Gastrocnemius medialis (tissue), 4 donors: ENCODE measurements around the gene MPRIP.

ENCODE experiments used
- CTCF ChIP-seq, 5 experiments: fragments of 450-650 bp in 3 of 5; fragments of 200-600 bp in 2 of 5; sonication (generic) in 2 of 5; IDR thresholded peaks in 4 of 5; conservative IDR thresholded peaks in 1 of 5; 1 replicate in 4 of 5; 2 replicates in 1 of 5; pipeline ENCODE4 v1.5.1; 2016 to 2019; ENCODE audit warnings: antibody characterized with exemption in 5 of 5, mild to moderate bottlenecking in 3 of 5, moderate library complexity in 3 of 5
- POLR2A ChIP-seq, 2 donors: fragments of 450-650 bp; IDR thresholded peaks; one replicate each; pipeline ENCODE4 v1.6.1; 2017; ENCODE audit warnings: antibody characterized with exemption in 2 of 2, mild to moderate bottlenecking in 2 of 2, moderate library complexity in 2 of 2

GRCh38 chr17:17220529-17220928 lies 178.3 kb downstream of the MPRIP start:
- TF ChIP-seq CTCF (IDR thresholded peaks at IDR 0.05 in 4 of 5, conservative IDR thresholded peaks at IDR 0.05 in 1 of 5) (no peak), POLR2A (IDR thresholded peaks at IDR 0.05) (no peak)
